GM12891 (cell line): Measurements from ENCODE around the gene TCF7L2.

Experiments
- POLR2A ChIP-seq: IDR thresholded peaks from 2 replicates; pipeline ENCODE4 v1.6.1; 2011; ENCODE audit warnings: low read depth, low read length, control low read depth
- SPI1 ChIP-seq: IDR thresholded peaks from 2 replicates; pipeline ENCODE4 v1.6.1; 2011; ENCODE audit warnings: low read depth, low read length, control low read depth
- TAF1 ChIP-seq: IDR thresholded peaks from 2 replicates; pipeline ENCODE4 v1.6.1; 2011; ENCODE audit warnings: low read depth, low read length, control low read depth

DNA sequence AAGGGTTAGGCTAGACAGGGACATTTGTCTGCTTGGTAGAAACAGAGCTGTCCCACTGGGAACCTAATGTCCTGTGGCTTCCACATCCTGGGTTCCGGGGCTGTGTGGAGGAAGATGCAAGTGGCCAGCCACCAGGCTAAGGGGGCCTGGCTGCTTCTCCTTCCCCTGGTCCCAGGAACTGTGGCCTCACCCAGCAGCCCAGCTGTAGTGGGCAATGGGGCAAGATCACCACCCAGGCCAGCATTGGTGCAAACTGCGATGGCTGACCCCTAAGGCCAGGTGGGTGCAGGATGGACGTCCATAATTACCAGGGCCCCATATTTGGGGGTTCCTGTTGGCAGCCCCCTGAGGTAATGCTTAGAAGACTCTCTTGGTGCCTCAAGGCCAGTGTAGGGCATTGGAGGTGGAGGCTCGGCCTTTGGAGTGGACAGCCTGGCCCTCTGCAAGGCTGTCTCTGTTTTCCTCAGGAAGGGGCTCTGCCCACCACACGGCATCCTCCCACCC lies 226.7 kb downstream of the TCF7L2 start:
- TF ChIP-seq TAF1 (no peak), POLR2A (no peak), SPI1 (no peak)
